Measurements from ENCODE around the gene ST8SIA5.

GRCh38 chr18:46723856-46724415 lies 32.9 kb downstream of the ST8SIA5 start:
- no peak for TF ChIP-seq CTCF (IDR thresholded peaks at IDR 0.05)
- no peak for TF ChIP-seq POLR2A (IDR thresholded peaks at IDR 0.05)
